Right lobe of liver (tissue), 4 donors: ENCODE data around the gene PRM1.

Experiments
- POLR2A ChIP-seq: fragments of 450-650 bp; IDR thresholded peaks from one replicate; pipeline ENCODE4 v1.6.1; 2017; ENCODE audit warnings: antibody characterized with exemption, mild to moderate bottlenecking
- TF ChIP-seq, protein P1 (sequence below), 4 donors: fragments of 200-600 bp in 3 of 4; fragments of 450-650 bp in 1 of 4; IDR thresholded peaks; one replicate each; pipeline versions ENCODE4 v1.5.1 to v1.8.0; 2016 to 2022; ENCODE audit warnings: antibody characterized with exemption in 4 of 4, mild to moderate bottlenecking in 2 of 4
- donor health status: DM: no; HTN: no; CAD: no.
- donor health status: DM: no; HTN: no; CAD: no.
- donor health status: DM: no; HTN: yes; CAD: no.

GRCh38 chr16:11309895-11310633 lies 28.9 kb upstream of the PRM1 start:
- TF ChIP-seq, protein P1, sequence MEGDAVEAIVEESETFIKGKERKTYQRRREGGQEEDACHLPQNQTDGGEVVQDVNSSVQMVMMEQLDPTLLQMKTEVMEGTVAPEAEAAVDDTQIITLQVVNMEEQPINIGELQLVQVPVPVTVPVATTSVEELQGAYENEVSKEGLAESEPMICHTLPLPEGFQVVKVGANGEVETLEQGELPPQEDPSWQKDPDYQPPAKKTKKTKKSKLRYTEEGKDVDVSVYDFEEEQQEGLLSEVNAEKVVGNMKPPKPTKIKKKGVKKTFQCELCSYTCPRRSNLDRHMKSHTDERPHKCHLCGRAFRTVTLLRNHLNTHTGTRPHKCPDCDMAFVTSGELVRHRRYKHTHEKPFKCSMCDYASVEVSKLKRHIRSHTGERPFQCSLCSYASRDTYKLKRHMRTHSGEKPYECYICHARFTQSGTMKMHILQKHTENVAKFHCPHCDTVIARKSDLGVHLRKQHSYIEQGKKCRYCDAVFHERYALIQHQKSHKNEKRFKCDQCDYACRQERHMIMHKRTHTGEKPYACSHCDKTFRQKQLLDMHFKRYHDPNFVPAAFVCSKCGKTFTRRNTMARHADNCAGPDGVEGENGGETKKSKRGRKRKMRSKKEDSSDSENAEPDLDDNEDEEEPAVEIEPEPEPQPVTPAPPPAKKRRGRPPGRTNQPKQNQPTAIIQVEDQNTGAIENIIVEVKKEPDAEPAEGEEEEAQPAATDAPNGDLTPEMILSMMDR (IDR thresholded peaks at IDR 0.05) = no peak
- TF ChIP-seq POLR2A = no peak
